GM06990 (cell line): ENCODE results near the gene DSG3.
A peak's percentile ranks its signal among the peaks of the same experiment; 100 is the strongest.
"Not testable (repeated sequence)": the region's sequence is repeated elsewhere in the genome, so short reads cannot be mapped to it uniquely, and the experiment has no call there.

Source experiments
- DNase-seq: peaks from one replicate; pipeline ENCODE4 v3.0.0-alpha.2; 2011; ENCODE audit not compliant: insufficient read length; ENCODE audit errors: extremely low read depth
- H3K27me3 ChIP-seq: replicated peaks from 2 replicates; pipeline ENCODE4 v1.6.0; 2011; ENCODE audit warnings: low read length; ENCODE audit not compliant: control insufficient read depth, insufficient read depth
- H3K36me3 ChIP-seq: 2 replicates; pipeline ENCODE4 v1.5.1; 2011; ENCODE audit warnings: low read length; ENCODE audit not compliant: control insufficient read depth, insufficient read depth
- H3K4me3 ChIP-seq: replicated peaks from 2 replicates; pipeline ENCODE4 v1.5.1; 2011; ENCODE audit warnings: low read depth, mild to moderate bottlenecking, control low read depth, low read length
- TF ChIP-seq, protein P1 (sequence below): IDR thresholded peaks from 2 replicates; pipeline ENCODE4 v1.5.1; 2011; ENCODE audit warnings: low read length, control low read depth, mild to moderate bottlenecking, inconsistent platforms; ENCODE audit not compliant: insufficient read depth, poor library complexity, severe bottlenecking

The DSG3 gene

DNA sequence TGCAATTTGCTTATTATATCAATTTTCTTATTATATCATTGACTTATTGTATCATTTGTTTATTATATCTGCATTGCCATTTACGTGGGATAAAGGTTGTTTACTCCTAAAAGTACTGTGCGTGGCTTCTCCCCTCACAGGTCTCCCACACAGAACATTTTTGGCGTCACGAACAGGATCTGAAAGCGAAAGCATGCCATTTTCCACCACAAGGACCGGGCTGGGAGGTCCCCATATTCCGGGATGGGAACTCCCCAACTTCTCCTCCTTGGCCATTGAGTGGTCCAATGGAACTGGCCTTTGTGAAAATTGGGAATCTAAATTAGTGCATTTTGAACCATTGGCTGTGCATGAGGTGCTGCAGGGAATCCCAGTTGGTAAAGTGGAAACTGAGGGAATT, 45.6 kb downstream of the DSG3 start:
- no peak overlapping the region for H3K4me3 ChIP-seq
- H3K36me3 ChIP-seq = no peaks in the 10 kb centered on the region
- no peak for DNase-seq
- TF ChIP-seq, protein P1, sequence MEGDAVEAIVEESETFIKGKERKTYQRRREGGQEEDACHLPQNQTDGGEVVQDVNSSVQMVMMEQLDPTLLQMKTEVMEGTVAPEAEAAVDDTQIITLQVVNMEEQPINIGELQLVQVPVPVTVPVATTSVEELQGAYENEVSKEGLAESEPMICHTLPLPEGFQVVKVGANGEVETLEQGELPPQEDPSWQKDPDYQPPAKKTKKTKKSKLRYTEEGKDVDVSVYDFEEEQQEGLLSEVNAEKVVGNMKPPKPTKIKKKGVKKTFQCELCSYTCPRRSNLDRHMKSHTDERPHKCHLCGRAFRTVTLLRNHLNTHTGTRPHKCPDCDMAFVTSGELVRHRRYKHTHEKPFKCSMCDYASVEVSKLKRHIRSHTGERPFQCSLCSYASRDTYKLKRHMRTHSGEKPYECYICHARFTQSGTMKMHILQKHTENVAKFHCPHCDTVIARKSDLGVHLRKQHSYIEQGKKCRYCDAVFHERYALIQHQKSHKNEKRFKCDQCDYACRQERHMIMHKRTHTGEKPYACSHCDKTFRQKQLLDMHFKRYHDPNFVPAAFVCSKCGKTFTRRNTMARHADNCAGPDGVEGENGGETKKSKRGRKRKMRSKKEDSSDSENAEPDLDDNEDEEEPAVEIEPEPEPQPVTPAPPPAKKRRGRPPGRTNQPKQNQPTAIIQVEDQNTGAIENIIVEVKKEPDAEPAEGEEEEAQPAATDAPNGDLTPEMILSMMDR = no peak
- H3K27me3 ChIP-seq = no peaks in the 10 kb centered on the region

DNA sequence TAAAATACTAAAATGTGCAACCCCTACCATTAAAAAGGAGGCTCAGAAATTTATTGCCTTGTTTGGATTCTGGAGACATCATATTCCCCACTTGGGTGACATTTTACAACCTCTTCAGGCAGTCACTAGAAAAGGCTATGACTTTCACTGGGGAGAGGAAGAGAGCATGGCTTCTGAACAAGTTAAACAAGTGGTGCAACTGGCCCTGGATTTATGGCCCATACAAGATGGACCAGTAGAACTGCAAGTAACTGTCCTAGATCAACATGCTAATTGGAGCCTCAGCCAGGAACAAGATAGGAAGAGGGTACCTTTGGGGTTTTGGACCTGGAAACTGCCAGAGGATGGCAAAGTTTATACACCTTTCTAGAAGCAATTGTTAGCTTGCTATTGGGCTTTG, 46.4 kb downstream of the DSG3 start:
- no peak for DNase-seq
- TF ChIP-seq, protein P1 = no peak
- Histone ChIP-seq H3K36me3 (no peaks in the 10 kb centered on the region), H3K27me3 (no peaks in the 10 kb centered on the region), H3K4me3 (no peak overlapping the region)

DNA sequence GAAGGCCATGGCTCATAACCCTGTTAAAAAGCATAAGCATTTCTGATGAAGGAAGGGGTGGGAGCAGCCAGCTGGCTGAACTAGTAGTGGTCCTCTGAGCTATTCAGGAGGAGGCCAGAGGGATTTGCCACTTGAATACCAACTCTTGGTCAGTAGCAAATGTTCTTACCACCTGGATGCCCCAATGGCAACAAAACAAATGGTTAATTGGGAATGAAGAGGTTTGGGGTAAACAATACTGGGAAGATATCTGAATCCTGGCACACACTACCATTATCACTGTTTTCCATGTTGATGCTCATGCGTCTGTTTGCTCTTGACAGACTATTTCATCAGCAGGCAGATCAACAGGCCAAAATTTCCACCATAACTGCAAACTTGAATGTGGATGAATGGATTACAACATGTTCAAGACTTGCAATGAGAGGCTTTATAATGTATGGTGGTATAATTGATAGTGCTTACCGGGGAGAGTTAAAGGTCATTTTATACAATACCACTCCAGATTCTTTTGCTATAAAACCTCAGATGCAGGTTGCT, 47.2 kb downstream of the DSG3 start:
- not testable (repeated sequence) for H3K4me3 ChIP-seq, H3K27me3 ChIP-seq, DNase-seq, H3K36me3 ChIP-seq

DNA sequence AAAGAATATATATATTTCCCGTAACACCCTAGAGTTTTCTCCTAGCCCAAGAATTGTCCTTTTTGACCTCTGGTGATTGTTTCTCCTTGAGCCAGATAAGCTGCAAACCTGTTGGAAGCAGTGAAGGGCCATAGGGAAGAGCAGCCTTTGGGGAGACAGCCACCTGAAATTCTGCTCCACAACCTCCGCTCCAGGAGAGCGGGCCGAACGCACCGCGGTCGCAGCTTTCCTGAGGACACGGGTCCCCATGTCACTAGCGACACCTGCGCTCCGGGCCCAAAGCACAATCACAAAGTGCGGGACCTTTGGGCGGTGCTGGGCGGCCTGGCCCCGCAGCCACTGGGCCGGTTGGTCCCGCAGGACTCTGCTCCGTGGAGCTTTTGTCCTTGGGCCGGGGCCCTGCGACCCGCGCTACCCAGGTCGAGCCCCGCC, 49.9 kb downstream of the DSG3 start:
- Histone ChIP-seq H3K27me3 (no peaks in the 10 kb centered on the region), H3K36me3 (no peaks in the 10 kb centered on the region), H3K4me3 (peak overlapping the region; percentile 87)
- DNase-seq = no peak
- TF ChIP-seq, protein P1 = no peak

DNA sequence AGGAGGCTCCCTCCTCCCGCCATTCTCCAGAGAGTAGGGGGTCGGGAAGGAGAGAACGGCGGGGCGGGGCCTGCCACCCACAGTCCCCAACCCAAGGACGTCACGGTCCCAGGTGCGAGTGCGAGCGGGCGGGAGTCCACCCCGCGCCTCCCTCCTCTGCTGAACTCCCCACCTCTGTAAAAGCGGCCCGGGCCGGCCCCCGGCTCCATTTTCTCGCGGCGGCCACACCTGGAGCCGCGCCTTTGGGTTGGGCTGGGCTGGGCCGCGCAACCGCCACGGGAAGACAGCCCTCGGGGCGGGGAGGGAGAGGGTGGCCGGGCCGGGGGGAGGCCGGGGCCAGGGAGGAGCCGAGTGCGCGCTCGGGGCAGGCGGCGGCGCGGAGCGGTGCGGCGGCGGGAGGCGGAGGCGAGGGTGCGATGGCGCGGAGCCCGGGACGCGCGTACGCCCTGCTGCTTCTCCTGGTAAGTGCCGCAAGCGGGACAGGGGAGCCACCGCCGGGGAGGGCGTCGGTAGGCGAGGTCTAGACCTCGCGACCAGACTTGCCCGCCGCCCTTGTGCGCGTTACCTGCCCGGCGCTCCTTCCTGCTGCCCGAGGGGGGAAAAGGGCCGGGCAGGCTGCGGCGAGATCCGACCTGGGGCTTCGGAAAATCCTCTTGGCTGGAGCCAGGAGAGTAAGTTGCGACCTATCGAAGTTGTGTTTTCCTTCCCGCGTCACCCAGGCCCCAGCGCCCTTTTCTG, 50.5 kb downstream of the DSG3 start, which contains the start of gene DSG2:
DSG2 (plus strand) TSS at position 342 of the 738 bp plus-strand sequence; CDS start at position 417, 75 bp downstream.
- Histone ChIP-seq H3K4me3 (peak within 1 kb of the TSS; percentile 87), H3K36me3 (no peaks in the 10 kb centered on the region), H3K27me3 (no peaks in the 10 kb centered on the region)
- TF ChIP-seq, protein P1 = no peak
- DNase-seq = peak; percentile 85
